HG03175 (cell line): ENCODE data around the gene SCARB1.

ENCODE experiments used
- ATAC-seq: cut with Tn5 transposase; IDR thresholded peaks from one replicate; pipeline ENCODE4 v1.9.1; 2021; ENCODE audit warnings: mild to moderate bottlenecking, moderate library complexity; ENCODE audit not compliant: unreplicated experiment

The SCARB1 gene

DNA sequence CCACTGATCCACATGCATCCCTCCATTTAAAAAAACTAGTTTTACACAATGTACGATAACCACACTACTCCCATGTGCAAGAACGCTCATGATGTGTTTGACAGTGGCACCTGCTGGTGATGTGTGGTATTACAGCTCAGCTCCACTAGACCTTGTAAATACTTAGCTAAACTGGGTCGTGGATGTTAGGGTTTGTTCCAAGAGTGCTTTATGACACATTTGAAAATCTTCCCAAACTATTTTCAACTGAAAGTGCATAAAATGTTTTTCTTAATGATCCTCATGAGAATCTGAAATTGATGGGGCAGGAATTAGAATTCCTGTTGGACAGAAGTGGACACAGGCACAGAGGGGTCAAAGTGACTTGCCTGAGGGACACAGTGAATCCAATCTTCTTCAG, 99.2 kb downstream of the SCARB1 start:
- no peak for ATAC-seq

DNA sequence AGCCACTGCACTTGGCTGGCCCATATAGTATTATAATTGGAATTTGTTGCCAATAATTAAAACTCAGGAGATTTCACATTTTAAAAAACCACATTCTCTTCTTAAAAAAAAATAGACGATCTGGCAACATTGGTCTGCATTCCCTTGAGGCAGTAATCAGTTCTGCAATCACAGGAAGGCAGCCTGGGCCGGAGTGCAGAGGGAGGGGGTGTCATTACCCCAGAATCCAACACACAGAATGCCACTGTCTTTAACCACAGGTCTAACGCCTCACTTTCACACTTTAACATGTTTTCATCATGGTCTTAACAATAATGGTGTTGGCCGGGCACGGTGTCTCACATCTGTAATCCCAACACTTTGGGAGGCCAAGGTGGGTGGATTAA, 100.1 kb downstream of the SCARB1 start:
- ATAC-seq: no peak

DNA sequence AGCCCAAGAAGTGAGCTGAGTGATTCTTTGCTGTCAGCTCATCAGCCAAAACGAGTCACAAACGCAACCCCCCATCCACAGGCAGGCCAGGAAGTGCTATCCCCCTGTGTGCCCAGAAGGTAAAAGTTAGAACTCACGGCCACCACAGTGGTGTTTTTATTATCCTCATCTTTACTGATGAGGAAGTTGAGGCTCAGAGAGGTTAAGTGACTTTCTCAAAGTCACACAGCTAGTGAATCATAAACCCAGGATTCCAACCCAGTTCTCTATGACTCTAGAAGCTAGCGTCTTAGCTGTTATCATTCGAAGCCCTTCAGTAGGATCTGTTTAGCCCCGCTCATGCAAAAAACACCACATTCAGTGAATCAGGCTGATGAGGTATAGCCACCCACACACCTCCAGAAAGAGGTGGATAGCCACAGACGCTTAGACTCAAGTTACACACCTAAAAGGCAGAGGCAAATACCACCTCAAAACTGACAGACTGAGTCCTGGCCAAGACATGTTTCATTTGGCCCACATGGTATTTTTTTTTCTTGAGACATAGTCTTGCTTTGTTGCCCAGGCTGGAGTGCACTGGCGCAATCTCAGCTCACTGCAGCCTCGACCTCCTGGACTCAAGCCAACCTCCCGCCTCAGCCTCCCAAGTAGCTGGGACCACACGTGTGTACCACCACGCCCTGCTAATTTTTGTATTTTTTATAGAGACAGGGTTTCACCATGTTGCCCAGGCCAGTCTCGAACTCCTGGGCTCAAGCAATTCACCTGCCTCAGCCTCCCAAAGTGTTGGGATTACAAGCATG, 100.7 kb downstream of the SCARB1 start:
- no peak for ATAC-seq

DNA sequence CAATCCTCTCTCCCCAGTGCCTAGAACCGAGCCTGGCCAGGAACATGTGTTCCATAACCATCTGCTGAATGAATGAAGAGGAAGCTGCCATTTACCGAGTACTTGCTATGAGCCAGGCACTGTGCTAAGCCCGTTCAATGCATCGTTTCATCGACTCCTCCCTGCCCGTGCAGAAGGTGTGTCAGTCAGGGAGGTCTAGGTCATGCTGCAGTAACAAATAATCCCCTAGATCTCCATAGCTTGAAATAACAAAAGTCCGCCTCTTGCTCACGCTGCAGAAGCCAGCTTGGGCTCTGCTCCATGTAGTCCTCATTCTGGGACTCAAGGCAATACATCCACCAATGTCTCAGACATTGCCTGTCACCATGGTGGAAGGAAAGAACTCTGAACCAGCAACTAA, 101.3 kb downstream of the SCARB1 start:
- no peak for ATAC-seq

DNA sequence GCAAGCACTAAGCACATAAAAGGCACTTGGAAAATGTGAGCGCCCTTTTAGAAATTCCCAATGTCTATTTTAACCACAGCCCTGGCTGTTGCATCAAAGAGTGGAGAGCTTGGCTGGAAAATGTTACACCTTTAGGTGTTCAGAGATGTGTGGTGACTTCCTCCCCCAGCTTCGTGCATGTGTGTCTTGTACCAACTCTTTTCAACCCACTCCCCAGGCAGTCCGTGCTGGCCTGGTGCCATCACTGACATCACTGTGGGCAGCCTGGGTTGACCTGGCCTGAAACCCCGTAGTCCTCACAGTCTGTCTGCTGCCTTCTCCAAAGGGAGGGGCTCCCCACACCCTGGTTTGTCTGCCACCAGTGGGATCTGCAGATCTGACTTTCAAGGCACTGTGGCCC, 101.8 kb downstream of the SCARB1 start:
- no peak for ATAC-seq

DNA sequence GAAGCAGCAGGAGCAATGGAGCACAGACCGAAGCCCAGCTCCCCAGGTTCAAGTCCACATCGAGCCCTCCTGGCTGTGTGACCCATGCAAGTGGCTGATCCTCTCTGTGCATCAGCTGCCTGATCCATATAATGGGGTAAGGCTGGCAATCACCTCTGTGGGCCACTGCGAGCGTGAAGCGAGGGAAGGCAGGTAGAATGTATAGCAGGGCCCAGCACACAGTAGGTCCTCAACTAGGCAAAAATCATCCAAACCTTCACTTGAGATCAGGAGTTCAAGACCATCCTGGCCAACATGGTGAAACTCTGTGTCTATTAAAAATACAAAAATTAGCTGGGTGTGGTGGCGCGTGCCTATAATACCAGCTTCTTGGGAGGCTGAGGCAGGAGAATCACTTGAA, 102.6 kb downstream of the SCARB1 start:
- ATAC-seq: no peak

DNA sequence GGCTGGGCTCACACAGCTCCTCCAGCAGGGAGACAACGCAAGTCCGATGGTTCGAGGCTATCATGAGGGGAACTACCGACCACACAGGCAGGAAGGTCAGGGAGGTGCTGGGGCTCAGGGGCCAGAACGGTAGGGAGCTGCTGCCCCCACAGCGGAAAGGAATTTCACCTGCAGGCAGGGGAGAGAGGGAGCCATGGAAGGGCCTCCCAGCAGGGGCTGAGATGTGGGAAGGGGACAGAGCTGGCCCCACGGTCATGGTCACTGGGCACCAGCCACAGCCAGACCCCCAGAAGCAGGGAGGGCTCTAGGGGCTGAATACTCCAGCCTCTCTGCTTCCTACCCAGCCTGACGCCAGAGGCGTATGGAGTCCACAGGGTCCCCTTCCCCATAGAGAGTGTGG, 103.1 kb downstream of the SCARB1 start:
- no peak for ATAC-seq

DNA sequence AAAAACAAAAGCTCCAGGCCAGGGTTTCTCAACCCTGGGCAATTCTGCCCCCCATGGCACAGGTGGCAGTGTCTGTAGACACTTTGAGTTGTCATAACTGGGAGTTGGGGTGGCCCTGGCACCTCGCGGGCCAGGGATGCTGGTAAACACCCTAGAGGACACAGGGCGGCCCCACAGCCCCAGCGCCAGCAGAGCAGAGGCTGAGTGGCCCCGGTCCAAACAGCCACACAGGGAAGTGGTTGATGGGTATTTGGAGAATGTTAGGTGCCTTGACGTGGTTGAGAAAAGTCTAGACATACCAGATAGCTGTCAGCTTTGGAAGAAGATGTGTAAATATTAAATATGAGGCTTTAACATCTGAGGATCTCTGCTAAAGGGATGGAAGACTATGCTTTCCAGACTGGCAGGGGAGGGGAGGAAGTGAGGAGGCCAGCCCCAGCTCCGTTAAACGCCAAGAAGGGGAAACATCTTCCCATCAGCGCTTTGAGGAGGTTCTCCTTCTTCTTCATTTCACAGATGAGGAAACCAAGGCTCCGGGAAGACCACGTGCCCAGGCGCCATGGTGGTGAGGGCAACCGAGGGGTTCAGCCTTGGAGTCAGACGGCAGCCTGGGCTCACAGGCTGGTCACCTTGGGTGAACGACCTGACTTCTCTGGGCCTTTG, 103.7 kb downstream of the SCARB1 start:
- no peak for ATAC-seq

DNA sequence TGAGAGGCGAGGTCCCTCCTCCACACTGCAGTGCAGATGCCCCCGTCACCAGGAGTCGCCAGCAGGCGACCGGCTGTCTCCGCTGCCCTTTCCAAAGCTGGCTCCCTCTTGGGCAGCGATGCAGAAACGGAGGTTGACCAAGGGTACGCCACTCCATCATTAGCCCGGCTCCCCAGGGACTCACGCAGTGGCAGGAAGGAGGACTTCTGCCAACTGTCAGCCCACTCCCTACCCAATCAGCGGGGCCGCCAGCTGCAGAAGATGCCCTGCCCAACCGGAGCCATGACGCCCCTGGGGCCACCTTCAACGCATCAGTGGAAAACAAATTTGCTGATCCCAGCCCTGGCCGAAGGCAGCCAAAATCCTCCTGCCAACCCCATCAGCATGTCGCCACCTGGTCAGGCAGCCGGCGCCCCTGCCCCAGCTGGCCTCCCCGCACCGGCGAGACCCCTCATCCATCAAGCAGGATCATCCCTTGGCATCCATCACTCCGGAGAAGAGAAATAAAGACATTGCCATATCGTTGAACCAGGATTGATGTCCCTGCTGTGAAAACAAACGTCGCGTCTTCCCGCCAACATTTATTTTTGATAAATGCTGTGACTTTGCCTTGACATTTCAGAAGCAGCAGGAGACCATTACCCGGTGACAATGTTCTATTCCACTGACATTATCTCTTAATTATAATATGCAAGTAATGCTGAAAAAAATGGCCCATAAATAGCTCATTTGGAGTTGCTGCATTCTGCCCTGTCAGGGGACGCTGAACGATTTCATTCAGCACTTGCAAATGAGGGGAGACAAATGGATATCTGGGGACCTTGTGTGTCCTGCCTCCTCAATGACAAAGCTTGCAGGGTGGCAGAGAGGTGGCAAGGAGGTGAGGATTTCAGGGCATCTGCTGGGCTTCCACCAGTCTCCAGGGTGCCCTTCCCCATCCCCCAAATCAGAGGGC, 105.1 kb downstream of the SCARB1 start:
- no peak for ATAC-seq

DNA sequence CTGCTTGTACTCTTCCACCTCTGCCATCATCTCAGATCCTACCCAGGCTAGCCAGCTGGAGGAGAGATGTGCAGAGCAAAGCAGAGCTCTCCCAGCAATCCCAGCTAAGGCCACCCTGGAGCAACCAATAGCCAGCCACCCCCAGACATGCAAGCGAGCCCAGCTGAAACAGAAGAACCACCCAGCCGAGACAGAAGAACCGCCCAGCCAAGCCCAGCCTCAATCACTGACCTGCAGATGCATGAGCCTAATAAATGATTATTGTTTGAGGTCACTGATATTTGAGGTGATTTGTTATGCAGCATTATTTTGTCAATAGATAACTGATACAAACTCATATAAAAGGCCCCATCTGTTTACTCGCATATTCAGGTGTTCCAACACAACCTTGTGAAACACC, 106.3 kb downstream of the SCARB1 start:
- no peak for ATAC-seq

DNA sequence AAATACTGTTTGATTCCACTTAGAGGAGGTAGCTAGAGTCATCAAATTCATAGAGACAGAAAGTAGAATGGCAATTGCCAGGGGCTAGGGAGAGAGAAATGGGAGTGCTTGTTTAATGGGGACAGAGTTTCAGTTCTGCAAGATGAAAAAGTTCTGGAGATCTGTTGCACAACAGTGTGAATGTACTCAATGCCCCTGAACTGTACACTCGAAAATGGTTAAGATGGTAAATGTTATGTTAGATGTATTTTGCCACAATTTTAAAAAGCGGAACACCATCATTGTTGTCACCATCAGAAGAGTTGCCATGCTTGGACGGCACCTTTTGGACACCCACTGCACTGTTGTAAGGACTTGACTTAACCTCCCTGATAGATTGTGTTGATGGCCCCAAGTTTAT, 106.9 kb downstream of the SCARB1 start:
- no peak for ATAC-seq

DNA sequence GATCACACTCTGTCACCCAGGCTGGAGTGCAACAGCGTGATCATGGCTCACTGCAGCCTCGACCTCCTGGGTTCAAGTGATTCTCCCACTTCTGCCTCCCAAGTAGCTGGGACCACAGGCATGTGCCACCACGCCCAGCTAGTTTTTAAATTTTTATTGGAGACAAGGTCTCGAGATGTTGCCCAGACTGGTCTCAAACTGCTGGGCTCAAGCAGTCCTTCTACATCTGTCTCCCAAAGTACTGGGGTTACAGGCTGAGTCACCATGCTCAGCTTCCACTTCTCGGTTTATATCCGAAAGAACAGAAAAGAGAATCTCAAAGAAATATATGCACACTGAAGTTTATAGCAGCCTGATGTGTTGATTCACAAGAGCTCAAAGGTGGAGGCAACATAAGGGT, 107.5 kb downstream of the SCARB1 start:
- ATAC-seq: no peak

DNA sequence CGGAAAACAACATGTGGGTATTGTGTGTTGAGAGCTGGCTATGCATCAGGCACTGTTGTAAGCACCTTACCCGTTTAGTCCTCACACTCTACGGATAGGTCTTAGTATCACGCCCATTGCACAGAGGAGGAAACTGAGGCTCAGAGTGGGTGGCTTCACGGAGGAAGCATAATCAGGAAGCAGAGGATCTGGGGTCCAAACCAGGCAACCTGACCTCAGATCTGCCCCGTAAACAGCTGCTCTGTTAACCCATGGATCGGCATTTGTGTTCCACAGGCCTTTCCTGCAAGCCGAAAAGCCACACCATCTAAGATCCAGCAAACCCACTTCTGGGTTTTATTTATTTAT, 107.9 kb downstream of the SCARB1 start:
- no peak for ATAC-seq

DNA sequence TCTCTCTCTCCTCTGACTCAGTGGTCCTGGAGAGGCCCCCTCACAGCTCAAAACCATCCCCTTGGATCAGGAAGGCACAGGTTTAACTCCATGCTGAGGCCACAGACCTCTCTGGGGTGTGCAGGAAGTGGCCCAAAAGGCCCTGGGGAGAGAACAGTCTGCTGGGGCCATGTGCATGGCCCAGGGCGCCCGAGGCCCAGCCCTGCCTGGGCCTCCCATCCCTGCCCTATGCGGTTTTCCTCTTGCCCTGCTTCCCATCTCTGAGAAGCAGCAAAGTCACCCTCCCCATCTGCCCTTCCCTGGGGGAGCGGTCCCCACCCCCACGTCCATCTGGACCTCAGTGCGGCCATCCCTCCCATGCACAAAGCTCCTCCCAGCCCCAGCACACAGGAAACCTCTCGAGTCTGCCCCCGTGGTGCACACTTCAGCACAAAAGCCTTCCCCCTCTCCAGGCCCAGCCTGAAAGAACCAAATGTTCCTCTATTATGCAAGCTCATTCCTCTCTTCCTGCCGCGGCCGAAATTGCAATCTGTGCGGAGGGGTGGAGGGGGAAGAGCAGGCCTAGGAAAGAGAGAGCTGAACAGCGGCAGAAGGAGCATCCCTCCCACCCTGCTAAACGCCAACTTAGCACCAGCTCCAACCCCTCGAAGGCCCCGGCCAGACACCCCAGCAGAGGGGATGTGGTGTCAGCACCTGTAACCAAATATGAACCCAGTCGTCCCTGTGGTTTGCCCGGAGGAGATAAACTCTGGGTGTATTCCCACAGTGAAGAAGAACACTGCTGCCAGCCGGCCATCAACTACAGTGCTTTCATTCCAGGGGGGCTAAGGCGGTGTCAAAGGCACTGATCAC, 108.5 kb downstream of the SCARB1 start:
- no peak for ATAC-seq

DNA sequence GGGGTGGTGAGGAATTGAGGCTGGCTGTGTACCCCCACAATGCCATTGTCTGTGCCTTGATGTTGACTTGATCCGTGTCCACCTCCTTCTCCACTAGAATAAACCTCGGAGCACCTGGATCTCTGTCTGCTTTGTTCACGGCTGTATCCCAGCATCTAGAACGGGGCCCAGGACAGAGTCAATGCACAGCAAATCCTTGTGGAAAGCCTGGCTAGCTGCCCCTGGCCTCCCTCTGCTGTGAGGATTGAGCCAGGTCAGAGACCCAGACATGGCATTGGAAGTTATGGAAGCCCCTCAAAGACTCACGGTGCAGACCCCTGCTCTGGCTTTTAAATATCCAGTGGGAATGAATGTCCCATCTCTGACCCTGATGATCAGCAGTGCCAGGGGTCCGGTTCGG, 109.2 kb downstream of the SCARB1 start:
- ATAC-seq: no peak

DNA sequence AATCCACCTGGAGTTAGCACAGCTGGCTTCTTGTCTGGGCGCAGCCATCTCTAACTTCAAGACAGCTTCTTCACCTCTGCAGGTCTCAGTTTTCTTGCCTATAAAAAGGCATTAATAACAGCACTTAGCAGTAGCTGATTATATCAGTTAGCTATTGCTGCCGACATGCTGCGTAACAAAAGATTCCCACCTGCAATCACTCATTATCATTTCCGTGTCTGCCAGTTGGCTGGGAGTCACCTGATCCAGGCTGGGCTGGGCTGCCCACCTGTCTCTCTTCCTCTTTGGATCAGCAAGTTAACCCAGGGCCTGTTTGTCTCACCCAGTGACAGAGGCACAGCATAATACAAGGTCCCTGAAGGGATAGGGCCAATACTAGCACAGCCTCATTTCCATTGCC, 109.7 kb downstream of the SCARB1 start:
- ATAC-seq: no peak

DNA sequence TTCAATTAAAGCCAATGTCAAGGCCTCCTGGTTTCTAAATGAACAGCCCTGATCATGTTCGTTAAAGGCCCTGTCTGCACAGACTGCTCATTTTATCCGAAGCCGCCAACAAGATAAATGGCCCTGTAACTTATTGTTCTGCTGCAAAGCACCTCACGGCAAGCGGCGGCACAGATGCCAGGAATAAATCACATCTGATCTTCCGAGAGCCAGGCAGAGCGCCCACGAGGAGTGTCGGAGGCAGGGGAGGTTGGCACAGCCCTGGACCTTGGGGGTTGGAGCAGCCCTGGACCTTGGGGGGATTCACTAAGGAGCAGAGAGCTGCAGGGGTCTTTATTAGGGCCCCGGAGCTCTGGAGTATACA, 110.5 kb downstream of the SCARB1 start:
- ATAC-seq: no peak

DNA sequence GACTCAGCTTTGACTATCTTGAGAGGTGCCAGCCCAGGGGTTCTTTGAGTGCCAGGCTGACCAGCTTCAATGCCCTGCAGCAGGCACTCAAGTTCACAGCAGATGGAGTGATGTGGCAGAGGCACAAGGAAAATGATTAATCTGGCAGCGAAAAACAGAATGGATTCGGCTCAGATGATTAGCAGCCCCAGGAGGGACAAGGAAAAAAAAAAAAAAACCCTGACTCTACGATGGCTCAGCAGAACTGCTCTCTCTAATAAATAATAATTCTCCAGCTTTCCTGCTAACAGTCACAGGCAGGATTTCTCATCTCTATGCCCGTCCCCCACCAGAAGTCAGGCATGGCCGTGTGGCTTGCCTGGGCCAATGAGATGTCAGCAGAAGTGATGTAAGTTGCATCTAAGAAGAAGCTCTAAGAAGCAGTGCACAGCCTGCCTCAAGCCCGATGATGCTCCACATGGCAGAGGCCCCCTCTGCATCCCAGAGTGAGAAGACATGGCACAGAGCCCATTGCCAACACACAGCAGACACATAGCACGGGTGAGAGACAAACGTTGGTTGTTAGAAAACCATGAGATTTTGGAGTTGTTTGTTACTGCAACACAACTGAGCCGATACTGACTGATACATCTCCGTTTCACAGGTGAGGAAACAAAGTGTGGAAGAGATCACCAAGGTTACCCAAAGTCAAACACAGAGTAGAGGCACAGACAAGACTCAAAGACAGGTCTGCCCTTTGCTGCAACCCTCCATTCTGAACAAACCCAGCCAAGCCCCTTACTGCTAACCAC, 111.0 kb downstream of the SCARB1 start:
- ATAC-seq: no peak

DNA sequence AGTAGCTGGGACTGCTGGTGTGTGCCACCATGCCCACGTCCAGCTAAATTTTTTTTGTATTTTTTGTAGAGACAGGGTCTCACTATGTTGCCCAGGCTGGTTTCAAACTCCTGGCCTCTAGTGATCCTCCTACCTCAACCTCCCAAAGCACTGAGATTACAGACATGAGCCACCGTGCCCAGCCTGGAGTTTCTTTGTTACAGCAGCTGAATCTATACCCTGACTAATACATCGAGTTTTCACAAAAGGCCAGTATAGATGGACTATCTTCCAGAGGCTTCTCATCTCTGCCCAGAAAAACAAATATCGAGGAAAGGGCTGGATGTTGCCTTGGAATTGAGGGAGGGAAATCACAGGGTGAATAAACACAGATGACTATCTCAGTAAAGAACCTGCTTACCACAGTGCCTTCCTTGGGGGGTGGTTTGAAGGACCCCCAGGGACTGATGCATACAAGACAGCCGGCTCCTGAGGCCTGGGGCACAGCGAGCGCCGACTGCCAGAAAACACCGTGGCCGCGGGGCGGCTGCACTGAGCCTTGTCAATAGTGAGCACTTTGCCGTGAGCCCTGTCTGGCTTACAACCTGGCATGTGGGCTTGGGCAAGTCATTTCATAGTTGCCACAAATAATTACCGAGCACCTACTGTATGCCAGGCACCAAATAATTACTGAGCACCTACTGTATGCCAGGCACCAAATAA, 111.9 kb downstream of the SCARB1 start:
- ATAC-seq: no peak
